Common myeloid progenitor, CD34-positive (primary cell): ENCODE data around the gene ALK.

Experiments
- CTCF ChIA-PET: fragments of 350-600 bp; sonication (Branson Sonifier 250); formaldehyde crosslinking; loops from one replicate; lab custom pipeline; 2021; ENCODE audit warnings: antibody characterized with exemption; lab: Charles Lee
- POLR2A ChIA-PET: fragments of 350-600 bp; sonication (Branson Sonifier 250); formaldehyde crosslinking; loops from one replicate; lab custom pipeline; 2021; ENCODE audit warnings: antibody characterized with exemption; lab: Charles Lee
- DNase-seq, 3 donors: peaks; one replicate each; pipeline versions ENCODE4 v3.0.0 to v3.0.0-alpha.2; 2013
- H3K27ac ChIP-seq, 2 experiments: 1 replicate in 1 of 2; 2 replicates in 1 of 2; pipeline ENCODE4 v1.7.0; 2013; ENCODE audit warnings: inconsistent platforms in 2 of 2, low read length in 2 of 2, mild to moderate bottlenecking in 2 of 2, low read depth in 1 of 2, moderate library complexity in 1 of 2; ENCODE audit not compliant: severe bottlenecking in 2 of 2, insufficient read depth in 1 of 2, poor library complexity in 1 of 2
- H3K27me3 ChIP-seq, 5 experiments: replicated peaks in 2 of 5; 1 replicate in 3 of 5; 2 replicates in 2 of 5; pipeline versions ENCODE4 v1.6.1 to v1.7.0; 2013; ENCODE audit warnings: low read length in 4 of 5, mild to moderate bottlenecking in 2 of 5, moderate library complexity in 2 of 5, inconsistent platforms in 1 of 5; ENCODE audit not compliant: insufficient read depth in 5 of 5, control insufficient read depth in 4 of 5
- H3K36me3 ChIP-seq, 4 experiments: 1 replicate in 2 of 4; 2 replicates in 2 of 4; pipeline versions ENCODE4 v1.6.1 to v1.7.0; 2013; ENCODE audit warnings: low read length in 3 of 4, control low read depth in 1 of 4, mild to moderate bottlenecking in 1 of 4; ENCODE audit not compliant: control insufficient read depth in 4 of 4, insufficient read depth in 4 of 4
- H3K4me1 ChIP-seq, 4 experiments: 1 replicate in 3 of 4; 2 replicates in 1 of 4; pipeline versions ENCODE4 v1.6.1 to v1.7.1; 2013; ENCODE audit warnings: low read length in 3 of 4, mild to moderate bottlenecking in 3 of 4, control low read depth in 1 of 4, inconsistent platforms in 1 of 4, moderate library complexity in 1 of 4; ENCODE audit not compliant: control insufficient read depth in 4 of 4, insufficient read depth in 4 of 4; ENCODE audit errors: control extremely low read depth in 1 of 4
- H3K4me3 ChIP-seq, 7 experiments: 1 replicate in 4 of 7; 2 replicates in 3 of 7; pipeline versions ENCODE4 v1.5.1 to v1.7.0; 2013; ENCODE audit warnings: mild to moderate bottlenecking in 7 of 7, low read length in 6 of 7, moderate library complexity in 6 of 7, inconsistent platforms in 2 of 7, low read depth in 2 of 7, control low read depth in 1 of 7; ENCODE audit not compliant: insufficient read depth in 4 of 7, control insufficient read depth in 1 of 7; ENCODE audit errors: extremely low read depth in 1 of 7
- H3K9me3 ChIP-seq, 5 experiments: 1 replicate in 4 of 5; 2 replicates in 1 of 5; pipeline versions ENCODE4 v1.6.1 to v1.7.1; 2013; ENCODE audit warnings: low read length in 4 of 5, mild to moderate bottlenecking in 2 of 5, inconsistent platforms in 1 of 5, low read depth in 1 of 5, moderate library complexity in 1 of 5; ENCODE audit not compliant: control insufficient read depth in 4 of 5, insufficient read depth in 2 of 5; ENCODE audit errors: control extremely low read depth in 1 of 5
- WGBS: methylation state at CpG from one replicate; pipeline ENCODE4 v1.1.5; 2013; ENCODE audit not compliant: insufficient coverage; 5-methylcytosine and 5-hydroxymethylcytosine counted together

ALK gene

GRCh38 chr2:29617351-29617750 is 304.0 kb downstream of the ALK start:
- H3K36me3 ChIP-seq: no peaks in the 10 kb centered on the region
- 97% methylated on average over 3 of the region's 3 CpGs for WGBS
- no peaks in the 10 kb centered on the region for H3K27me3 ChIP-seq
- H3K9me3 ChIP-seq: no peaks in the 10 kb centered on the region
- no peaks in the 10 kb centered on the region for H3K4me1 ChIP-seq
- no peak overlapping the region for H3K4me3 ChIP-seq
- ChIA-PET POLR2A (no interaction called here), CTCF (no interaction called here)
- H3K27ac ChIP-seq: no peak overlapping the region
- no peak for DNase-seq

- H3K27me3 ChIP-seq: no peaks in the 10 kb centered on the region
- no peaks in the 10 kb centered on the region for H3K4me1 ChIP-seq
- WGBS: no CpG with 5 or more reads among the region's 1 CpG
- no peak for DNase-seq
- H3K36me3 ChIP-seq: no peaks in the 10 kb centered on the region
- CTCF ChIA-PET: interaction anchor here (1.2 kb wide), 1 partner anchor 183 kb away, joined by 4 read pairs; no protein-coding TSS in a partner anchor
- H3K9me3 ChIP-seq: peaks cover 0 to 3% (median 0%) of the 10 kb centered on the region in 5 experiments
- no peak overlapping the region for H3K4me3 ChIP-seq
- POLR2A ChIA-PET: no interaction called here
- H3K27ac ChIP-seq: no peak overlapping the region
Observed at GRCh38 chr2:29616569-29616968, 304.8 kb downstream of the ALK start.

DNA sequence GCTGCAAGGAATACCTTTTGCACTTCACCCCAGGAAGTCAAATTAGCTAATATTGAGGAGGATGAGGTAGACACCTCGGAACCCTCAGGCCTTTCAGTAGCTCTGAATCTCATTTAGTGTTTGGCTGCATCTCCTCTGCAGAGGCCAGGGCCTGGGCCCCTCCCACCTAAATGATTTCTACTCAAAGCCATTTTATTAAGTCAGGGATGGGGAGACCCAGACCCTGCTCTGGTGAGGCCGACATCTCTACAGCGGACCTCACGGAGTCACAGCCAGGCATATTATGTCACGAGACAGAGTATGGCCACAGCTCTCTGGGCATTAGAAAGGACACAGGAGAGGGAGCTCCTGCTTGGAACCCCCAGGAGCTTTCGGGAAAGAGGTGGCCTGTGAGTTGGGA is 305.5 kb downstream of the ALK start:
- CTCF ChIA-PET: interaction anchor here (1.2 kb wide), 1 partner anchor 184 kb away, joined by 4 read pairs; no protein-coding TSS in a partner anchor
- Histone ChIP-seq H3K27me3 (no peaks in the 10 kb centered on the region), H3K9me3 (peaks cover 0 to 5% (median 0%) of the 10 kb centered on the region in 5 experiments), H3K4me3 (no peak overlapping the region), H3K4me1 (no peaks in the 10 kb centered on the region), H3K36me3 (no peaks in the 10 kb centered on the region), H3K27ac (no peak overlapping the region)
- no peak for DNase-seq
- POLR2A ChIA-PET: no interaction called here
- 82% methylated on average over 6 of the region's 6 CpGs for WGBS

GRCh38 chr2:29615183-29615582 is 306.2 kb downstream of the ALK start:
- WGBS: 100% methylated on average over 1 of the region's 5 CpGs
- CTCF ChIA-PET: no interaction called here
- no peaks in the 10 kb centered on the region for H3K4me1 ChIP-seq
- DNase-seq: no peak
- no peaks in the 10 kb centered on the region for H3K36me3 ChIP-seq
- H3K9me3 ChIP-seq: peaks cover 0 to 5% (median 0%) of the 10 kb centered on the region in 5 experiments
- H3K4me3 ChIP-seq: no peak overlapping the region
- no peaks in the 10 kb centered on the region for H3K27me3 ChIP-seq
- no peak overlapping the region for H3K27ac ChIP-seq
- POLR2A ChIA-PET: no interaction called here

GRCh38 chr2:29614295-29614830 is 307.0 kb downstream of the ALK start:
- no peak for DNase-seq
- H3K27ac ChIP-seq: no peak overlapping the region
- CTCF ChIA-PET: no interaction called here
- peaks cover 0 to 5% (median 0%) of the 10 kb centered on the region in 5 experiments for H3K9me3 ChIP-seq
- H3K4me1 ChIP-seq: no peaks in the 10 kb centered on the region
- no peaks in the 10 kb centered on the region for H3K36me3 ChIP-seq
- H3K27me3 ChIP-seq: no peaks in the 10 kb centered on the region
- 83% methylated on average over 6 of the region's 6 CpGs for WGBS
- no peak overlapping the region for H3K4me3 ChIP-seq
- POLR2A ChIA-PET: no interaction called here

- Histone ChIP-seq H3K27me3 (no peaks in the 10 kb centered on the region), H3K36me3 (no peaks in the 10 kb centered on the region), H3K4me1 (no peaks in the 10 kb centered on the region), H3K9me3 (peaks cover 0 to 5% (median 0%) of the 10 kb centered on the region in 5 experiments), H3K4me3 (no peak overlapping the region), H3K27ac (no peak overlapping the region)
- ChIA-PET CTCF (interaction anchor here (1.1 kb wide), 1 partner anchor 13 kb away, joined by 3 read pairs; no protein-coding TSS in a partner anchor), POLR2A (no interaction called here)
- 95% methylated on average over 8 of the region's 8 CpGs for WGBS
- no peak for DNase-seq
Observed at GRCh38 chr2:29613792-29614266, 307.6 kb downstream of the ALK start.

GRCh38 chr2:29613067-29613466 is 308.3 kb downstream of the ALK start:
- 98% methylated on average over 3 of the region's 3 CpGs for WGBS
- Histone ChIP-seq H3K27me3 (no peaks in the 10 kb centered on the region), H3K36me3 (no peaks in the 10 kb centered on the region), H3K4me3 (no peak overlapping the region), H3K27ac (no peak overlapping the region), H3K4me1 (no peaks in the 10 kb centered on the region), H3K9me3 (peaks cover 0 to 5% (median 0%) of the 10 kb centered on the region in 5 experiments)
- POLR2A ChIA-PET: no interaction called here
- CTCF ChIA-PET: interaction anchor here (1.1 kb wide), 1 partner anchor 12 kb away, joined by 3 read pairs; no protein-coding TSS in a partner anchor
- no peak for DNase-seq
